H9 (cell line): ENCODE data around the gene KLHL2. TPM values are rescaled to one million over a fixed set of nuclear protein-coding genes. Genes with fewer than 3 reads are reported as not detected.

Source experiments
- DNase-seq: peaks from one replicate; pipeline ENCODE4 v3.0.0-alpha.2; 2017
- H2AFZ ChIP-seq: one replicate; pipeline ENCODE4 v1.6.1; 2013; ENCODE audit warnings: mild to moderate bottlenecking, low read length, control low read depth, moderate library complexity
- H2AK5ac ChIP-seq: 2 replicates; pipeline ENCODE4 v1.6.1; 2013; ENCODE audit warnings: low read length, control low read depth, mixed read lengths; ENCODE audit not compliant: insufficient read length
- H2BK120ac ChIP-seq: one replicate; pipeline ENCODE4 v1.6.1; 2013; ENCODE audit warnings: low read depth, mild to moderate bottlenecking, low read length, control low read depth, inconsistent platforms; ENCODE audit not compliant: poor library complexity, severe bottlenecking
- H2BK12ac ChIP-seq: 2 replicates; pipeline ENCODE4 v1.6.1; 2013; ENCODE audit warnings: low read length, control low read depth, mixed read lengths, low read depth; ENCODE audit not compliant: insufficient read length
- H2BK15ac ChIP-seq: 2 replicates; pipeline ENCODE4 v1.6.1; 2013; ENCODE audit warnings: low read depth, low read length, control low read depth
- H2BK20ac ChIP-seq: one replicate; pipeline ENCODE4 v1.6.1; 2013; ENCODE audit warnings: low read depth, mild to moderate bottlenecking, low read length, control low read depth, inconsistent platforms; ENCODE audit not compliant: poor library complexity, severe bottlenecking
- H2BK5ac ChIP-seq: 2 replicates; pipeline ENCODE4 v1.6.1; 2013; ENCODE audit warnings: low read length, control low read depth, mixed read lengths; ENCODE audit not compliant: insufficient read length
- H3K14ac ChIP-seq: 2 replicates; pipeline ENCODE4 v1.6.1; 2013; ENCODE audit warnings: low read length, control low read depth; ENCODE audit not compliant: insufficient read depth
- H3K18ac ChIP-seq: 2 replicates; pipeline ENCODE4 v1.6.1; 2013; ENCODE audit warnings: low read depth, mild to moderate bottlenecking, mixed read lengths, low read length, control low read depth; ENCODE audit not compliant: insufficient read length
- H3K23ac ChIP-seq: 2 replicates; pipeline ENCODE4 v1.6.1; 2013; ENCODE audit warnings: low read length, control low read depth, mixed read lengths, low read depth; ENCODE audit not compliant: insufficient read length
- H3K23me2 ChIP-seq: 2 replicates; pipeline ENCODE4 v1.6.1; 2013; ENCODE audit warnings: low read depth, mild to moderate bottlenecking, mixed read lengths, low read length, control low read depth; ENCODE audit not compliant: insufficient read length, poor library complexity, severe bottlenecking
- H3K27ac ChIP-seq: 2 replicates; pipeline ENCODE4 v1.5.1; 2013; ENCODE audit warnings: low read length, control low read depth, mixed read lengths, low read depth; ENCODE audit not compliant: insufficient read length
- H3K27me3 ChIP-seq: 2 replicates; pipeline ENCODE4 v1.6.1; 2013; ENCODE audit warnings: low read length, control low read depth, inconsistent platforms; ENCODE audit not compliant: insufficient read depth
- H3K4ac ChIP-seq: 2 replicates; pipeline ENCODE4 v1.6.1; 2013; ENCODE audit warnings: low read depth, mild to moderate bottlenecking, control low read depth, inconsistent platforms, low read length, moderate library complexity
- H3K4me1 ChIP-seq: 2 replicates; pipeline ENCODE4 v1.6.1; 2013; ENCODE audit warnings: low read length, control low read depth, inconsistent platforms; ENCODE audit not compliant: insufficient read depth
- H3K4me2 ChIP-seq: 2 replicates; pipeline ENCODE4 v1.6.1; 2013; ENCODE audit warnings: low read length, control low read depth, mixed read lengths; ENCODE audit not compliant: insufficient read length, insufficient read depth
- H3K56ac ChIP-seq: 2 replicates; pipeline ENCODE4 v1.6.1; 2013; ENCODE audit warnings: low read depth, mild to moderate bottlenecking, mixed read lengths, low read length, control low read depth; ENCODE audit not compliant: insufficient read length
- H3K79me1 ChIP-seq: 2 replicates; pipeline ENCODE4 v1.6.1; 2013; ENCODE audit warnings: low read depth, mild to moderate bottlenecking, moderate library complexity, low read length, control low read depth, inconsistent platforms; ENCODE audit not compliant: insufficient read depth, poor library complexity, severe bottlenecking
- H3K79me2 ChIP-seq: 2 replicates; pipeline ENCODE4 v1.6.1; 2013; ENCODE audit warnings: low read length, control low read depth, inconsistent platforms; ENCODE audit not compliant: insufficient read depth
- H3K9ac ChIP-seq: 2 replicates; pipeline ENCODE4 v1.6.1; 2013; ENCODE audit warnings: low read length, control low read depth, mixed read lengths; ENCODE audit not compliant: insufficient read length; ENCODE audit errors: extremely low read depth
- H3K9me3 ChIP-seq: one replicate; pipeline ENCODE4 v1.6.1; 2013; ENCODE audit warnings: low read depth, low read length, inconsistent platforms; ENCODE audit not compliant: control insufficient read depth
- H3T11ph ChIP-seq: one replicate; pipeline ENCODE4 v1.6.1; 2013; ENCODE audit warnings: mild to moderate bottlenecking, low read length, control low read depth, inconsistent platforms
- H4K20me1 ChIP-seq: one replicate; pipeline ENCODE4 v1.6.1; 2013; ENCODE audit not compliant: control insufficient read depth, insufficient read length, insufficient read depth
- H4K5ac ChIP-seq: 2 replicates; pipeline ENCODE4 v1.6.1; 2013; ENCODE audit warnings: low read depth, mild to moderate bottlenecking, mixed read lengths, low read length, control low read depth; ENCODE audit not compliant: insufficient read length
- H4K8ac ChIP-seq: replicated peaks from 2 replicates; pipeline ENCODE4 v1.6.1; 2013; ENCODE audit warnings: low read length, control low read depth, mixed read lengths, low read depth; ENCODE audit not compliant: insufficient read length
- H4K91ac ChIP-seq: 2 replicates; pipeline ENCODE4 v1.6.1; 2013; ENCODE audit warnings: low read depth, mild to moderate bottlenecking, moderate library complexity, mixed read lengths, low read length, control low read depth; ENCODE audit not compliant: insufficient read length
- H3K27ac Mint-ChIP-seq, 3 experiments: 2 replicates in 2 of 3; 3 replicates in 1 of 3; pipeline ENCODE4 v1.8.0; 2020 to 2021; ENCODE audit warnings: mixed read lengths in 3 of 3, mild to moderate bottlenecking in 1 of 3, moderate library complexity in 1 of 3
- H3K27me3 Mint-ChIP-seq: 2 replicates; pipeline ENCODE4 v1.8.0; 2021; ENCODE audit warnings: low read depth, mild to moderate bottlenecking, moderate library complexity, mixed read lengths
- H3K36me3 Mint-ChIP-seq, 3 experiments: 2 replicates in 2 of 3; 3 replicates in 1 of 3; pipeline ENCODE4 v1.8.0; 2020 to 2021; ENCODE audit warnings: low read depth in 3 of 3, mixed read lengths in 3 of 3; ENCODE audit not compliant: insufficient read depth in 1 of 3
- H3K4me1 Mint-ChIP-seq, 2 experiments: 2 replicates each; pipeline ENCODE4 v1.8.0; 2020; ENCODE audit warnings: mixed read lengths in 2 of 2
- H3K4me3 Mint-ChIP-seq, 2 experiments: 2 replicates in 1 of 2; 3 replicates in 1 of 2; pipeline ENCODE4 v1.8.0; 2020 to 2021; ENCODE audit warnings: mild to moderate bottlenecking in 2 of 2, mixed read lengths in 2 of 2, moderate library complexity in 1 of 2
- H3K9me3 Mint-ChIP-seq, 2 experiments: 2 replicates in 1 of 2; 3 replicates in 1 of 2; pipeline ENCODE4 v1.8.0; 2020; ENCODE audit warnings: mild to moderate bottlenecking in 2 of 2, mixed read lengths in 2 of 2, moderate library complexity in 1 of 2
- WGBS: extraction: QIAGEN DNeasy Blood & Tissue Kit; methylation state at CpG from one replicate; pipeline ENCODE4 v1.1.7; 2013; ENCODE audit warnings: missing lambda C conversion rate, low lambda C conversion rate, mixed read lengths; ENCODE audit not compliant: insufficient read length; ENCODE audit errors: extremely low coverage; 5-methylcytosine and 5-hydroxymethylcytosine counted together
- total RNA-seq: library from RNA; stranded (reverse); gene quantifications from 2 replicates; pipeline ENCODE4 v1.2.1, GENCODE V29; 2021
- TF ChIP-seq, protein P1 (sequence below): fragments of 200-600 bp; sonication (generic); conservative IDR thresholded peaks from 3 replicates; pipeline ENCODE4 v1.8.0; 2021; ENCODE audit warnings: antibody characterized with exemption, mild to moderate bottlenecking

KLHL2 gene
- total RNA-seq, 1 experiment from 2014 or later: 14.3 TPM

- no peak overlapping the region for H2BK20ac ChIP-seq
- H3K23ac ChIP-seq: no peak overlapping the region
- H3K27me3 ChIP-seq: no peaks in the 10 kb centered on the region; the same call in 1 of the 2 replicates
- no peak overlapping the region for H3K27ac ChIP-seq
- H3T11ph ChIP-seq: no peak overlapping the region
- no peak overlapping the region for H2BK5ac ChIP-seq
- peaks cover 5% of the 10 kb centered on the region; the same call in 1 of the 2 replicates for H3K4me1 ChIP-seq
- H4K8ac ChIP-seq: no peak overlapping the region
- no peak for DNase-seq
- no peak overlapping the region for H3K9ac ChIP-seq
- H3K79me2 ChIP-seq: peaks cover 3% of the 10 kb centered on the region; the same call in 1 of the 2 replicates
- no peaks in the 10 kb centered on the region; a peak in 1 of 7 replicates for H3K36me3 Mint-ChIP-seq
- TF ChIP-seq, protein P1, sequence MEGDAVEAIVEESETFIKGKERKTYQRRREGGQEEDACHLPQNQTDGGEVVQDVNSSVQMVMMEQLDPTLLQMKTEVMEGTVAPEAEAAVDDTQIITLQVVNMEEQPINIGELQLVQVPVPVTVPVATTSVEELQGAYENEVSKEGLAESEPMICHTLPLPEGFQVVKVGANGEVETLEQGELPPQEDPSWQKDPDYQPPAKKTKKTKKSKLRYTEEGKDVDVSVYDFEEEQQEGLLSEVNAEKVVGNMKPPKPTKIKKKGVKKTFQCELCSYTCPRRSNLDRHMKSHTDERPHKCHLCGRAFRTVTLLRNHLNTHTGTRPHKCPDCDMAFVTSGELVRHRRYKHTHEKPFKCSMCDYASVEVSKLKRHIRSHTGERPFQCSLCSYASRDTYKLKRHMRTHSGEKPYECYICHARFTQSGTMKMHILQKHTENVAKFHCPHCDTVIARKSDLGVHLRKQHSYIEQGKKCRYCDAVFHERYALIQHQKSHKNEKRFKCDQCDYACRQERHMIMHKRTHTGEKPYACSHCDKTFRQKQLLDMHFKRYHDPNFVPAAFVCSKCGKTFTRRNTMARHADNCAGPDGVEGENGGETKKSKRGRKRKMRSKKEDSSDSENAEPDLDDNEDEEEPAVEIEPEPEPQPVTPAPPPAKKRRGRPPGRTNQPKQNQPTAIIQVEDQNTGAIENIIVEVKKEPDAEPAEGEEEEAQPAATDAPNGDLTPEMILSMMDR: no peak
- H3K79me1 ChIP-seq: no peaks in the 10 kb centered on the region
- H3K9me3 ChIP-seq: no peaks in the 10 kb centered on the region
- H2AFZ ChIP-seq: no peak overlapping the region
- WGBS: no CpG with 5 or more reads among the region's 10 CpGs
- no peak overlapping the region for H4K91ac ChIP-seq
- H3K27me3 Mint-ChIP-seq: peaks cover 16% of the 10 kb centered on the region
- no peak overlapping the region for H4K5ac ChIP-seq
- H3K4me2 ChIP-seq: peak overlapping the region; percentile 79
- H3K18ac ChIP-seq: no peak overlapping the region
- H3K9me3 Mint-ChIP-seq: no peaks in the 10 kb centered on the region
- no peak overlapping the region for H2AK5ac ChIP-seq
- H3K56ac ChIP-seq: no peak overlapping the region
- H3K4me1 Mint-ChIP-seq: peaks cover 44 to 54% of the 10 kb centered on the region in 2 experiments
- no peaks in the 10 kb centered on the region for H4K20me1 ChIP-seq
- no peak overlapping the region for H3K14ac ChIP-seq
- peaks cover 6% of the 10 kb centered on the region for H3K23me2 ChIP-seq
- H2BK12ac ChIP-seq: no peak overlapping the region
- H2BK120ac ChIP-seq: no peak overlapping the region
- H3K27ac Mint-ChIP-seq: no peak overlapping the region
- no peak overlapping the region for H2BK15ac ChIP-seq
- peak overlapping the region; percentile 80 to 89 for H3K4me3 Mint-ChIP-seq
- H3K4ac ChIP-seq: no peak overlapping the region
Measured at GRCh38 chr4:165208741-165209388, 1.5 kb downstream of the KLHL2 start.
